Measurements from ENCODE around the gene CDH23.
A peak's percentile ranks its signal among the peaks of the same experiment; 100 is the strongest.

The CDH23 gene

GRCh38 chr10:71812016-71812912, 415.5 kb downstream of the CDH23 start:
- peak; percentile 87 for DNase-seq

- DNase-seq, result no peak
These were observed 416.3 kb downstream of the CDH23 start for GRCh38 chr10:71812913-71813590.

GRCh38 chr10:71814922-71815411, 418.2 kb downstream of the CDH23 start:
- no peak for DNase-seq

GRCh38 chr10:71815515-71816130, 418.9 kb downstream of the CDH23 start:
- no peak for DNase-seq

GRCh38 chr10:71816421-71816851, 419.7 kb downstream of the CDH23 start:
- no peak for DNase-seq

- no peak for DNase-seq
These were observed 420.4 kb downstream of the CDH23 start for GRCh38 chr10:71816936-71817618.

GRCh38 chr10:71817831-71818655, 421.3 kb downstream of the CDH23 start:
- no peak for DNase-seq

- no peak for DNase-seq
These were observed 422.0 kb downstream of the CDH23 start for GRCh38 chr10:71818674-71819260.

GRCh38 chr10:71819441-71819861, 422.7 kb downstream of the CDH23 start:
- no peak for DNase-seq

GRCh38 chr10:71819985-71820384, 423.3 kb downstream of the CDH23 start:
- no peak for DNase-seq

- no peak for DNase-seq
These were observed 424.2 kb downstream of the CDH23 start for GRCh38 chr10:71820966-71821365.

- no peak for DNase-seq
These were observed 425.4 kb downstream of the CDH23 start for GRCh38 chr10:71821909-71822763.

- no peak for DNase-seq
These were observed 426.6 kb downstream of the CDH23 start for GRCh38 chr10:71823356-71823755.

GRCh38 chr10:71824333-71824732, 427.6 kb downstream of the CDH23 start:
- DNase-seq, result no peak

- DNase-seq, result no peak
These were observed 428.5 kb downstream of the CDH23 start for GRCh38 chr10:71825217-71825616.

- DNase-seq, result no peak
These were observed 431.1 kb downstream of the CDH23 start for GRCh38 chr10:71827852-71828251.

GRCh38 chr10:71828702-71829101, 432.0 kb downstream of the CDH23 start:
- DNase-seq, result no peak

- no peak for DNase-seq
These were observed 432.5 kb downstream of the CDH23 start for GRCh38 chr10:71829171-71829570.

- no peak for DNase-seq
These were observed 433.2 kb downstream of the CDH23 start for GRCh38 chr10:71829896-71830295.

GRCh38 chr10:71830726-71831125, 434.0 kb downstream of the CDH23 start:
- DNase-seq, result no peak
